Measurements from ENCODE around the gene C6orf132.

- no peak for TF ChIP-seq CTCF (IDR thresholded peaks at IDR 0.05; ENCODE audit: low read depth, low read length)
- no peak for TF ChIP-seq EZH2phosphoT487 (IDR thresholded peaks at IDR 0.05; ENCODE audit: low read depth)
Measured at GRCh38 chr6:42108071-42108470, 34.3 kb downstream of the C6orf132 start.
